GM23338 (cell line): Measurements from ENCODE around the gene MKRN2OS. TPM values are rescaled to one million over a fixed set of nuclear protein-coding genes. Genes with fewer than 3 reads are reported as not detected.

ENCODE experiments used
- CREB1 ChIP-seq: fragments of 250-450 bp; sonication (Bioruptor Pico); IDR thresholded peaks from 2 replicates; pipeline ENCODE4 v1.5.0; 2020; ENCODE audit warnings: low read depth, mild to moderate bottlenecking, moderate library complexity
- ETS1 ChIP-seq: IDR thresholded peaks from 2 replicates; pipeline ENCODE4 v1.6.1; 2016; ENCODE audit warnings: antibody characterized with exemption
- JUNB ChIP-seq: IDR thresholded peaks from one replicate; pipeline ENCODE4 v1.6.1; 2016; ENCODE audit warnings: antibody characterized with exemption; ENCODE audit not compliant: unreplicated experiment
- REST ChIP-seq: IDR thresholded peaks from one replicate; pipeline ENCODE4 v1.6.1; 2018; ENCODE audit warnings: antibody characterized with exemption; ENCODE audit not compliant: unreplicated experiment
- ZNF462 ChIP-seq: fragments of 250-450 bp; sonication (Bioruptor Pico); IDR thresholded peaks from 2 replicates; pipeline ENCODE4 v1.5.0; 2020; ENCODE audit warnings: mild to moderate bottlenecking, moderate library complexity
- polyA plus RNA-seq: library from polyadenylated mRNA; unstranded; fragments of >200 nt; fragmentation: Nextera tagmentation; extraction: Ambion mirVana; gene quantifications from 2 replicates; pipeline ENCODE4 v1.2.1, GENCODE V29; 2016
- total RNA-seq: library from RNA; depleted of rRNA; stranded (reverse); fragments of >200 nt; shearing (Covaris generic); gene quantifications from 2 replicates; pipeline ENCODE4 v1.2.3, GENCODE V29; 2014

Gene MKRN2OS
- total and polyA plus RNA-seq, 2 experiments from 2014 or later: 0.55 TPM; not detected in 1

- TF ChIP-seq ZNF462 (CRISPR knock-in tag): no peak
- TF ChIP-seq JUNB: no peak
- no peak for TF ChIP-seq ETS1
- no peak for TF ChIP-seq REST
- no peak for TF ChIP-seq CREB1 (CRISPR knock-in tag)
These were observed 34.6 kb upstream of the MKRN2OS start (continued) for GRCh38 chr3:12579905-12580304.
